ENCODE measurements around the gene SLC35G2. TPM values are rescaled to one million over a fixed set of nuclear protein-coding genes. Genes with fewer than 3 reads are reported as not detected.

Gene SLC35G2
- 5.5 and 6.6 TPM in 2 replicates for total RNA-seq

GRCh38 chr3:136818769-136819391, at the start of gene SLC35G2:
SLC35G2 (plus strand) TSS chr3:136819126; CDS start chr3:136854461, 35,335 bp downstream.

GRCh38 chr3:136861890-136862616, 43.1 kb downstream of the SLC35G2 start, which contains the start of gene NCK1:
NCK1 (plus strand) TSS chr3:136862208; CDS start chr3:136928002, 65,794 bp downstream.

Other genes starting within 250 kb of the SLC35G2 start
- gene STAG1, start 66.7 kb upstream of the SLC35G2 start, total RNA-seq: 40.7 and 41.0 TPM in 2 replicates
- gene NCK1, start 43.1 kb downstream of the SLC35G2 start, total RNA-seq: 34.2 and 36.6 TPM in 2 replicates
- 0.47 and 2.3 TPM in 2 replicates for gene IL20RB, start 138.9 kb downstream of the SLC35G2 start, total RNA-seq